Peyer's patch (tissue), 4 donors: ENCODE measurements around the gene GUCA1A. TPM values are rescaled to one million over a fixed set of nuclear protein-coding genes. Genes with fewer than 3 reads are reported as not detected.
A peak's percentile ranks its signal among the peaks of the same experiment; 100 is the strongest.

ENCODE experiments used
- DNase-seq, 3 donors: peaks; one replicate each; pipeline ENCODE4 v3.0.0-alpha.2; 2017 to 2019
- H3K27ac ChIP-seq, 4 donors: fragments of 200-600 bp; sonication (generic); one replicate each; pipeline ENCODE4 v1.5.1; 2016 to 2019
- H3K27me3 ChIP-seq, 2 donors: fragments of 200-600 bp; sonication (generic); one replicate each; pipeline ENCODE4 v1.5.1; 2019
- H3K36me3 ChIP-seq, 3 donors: fragments of 200-600 bp; sonication (generic); one replicate each; pipeline ENCODE4 v1.5.1; 2016 to 2019
- H3K4me1 ChIP-seq, 4 donors: fragments of 200-600 bp; sonication (generic); one replicate each; pipeline ENCODE4 v1.5.1; 2016 to 2019
- H3K4me3 ChIP-seq, 4 donors: fragments of 200-600 bp; sonication (generic); 1 replicate in 3 of 4; 2 replicates in 1 of 4; pipeline ENCODE4 v1.5.1; 2016 to 2019; ENCODE audit warnings: mild to moderate bottlenecking in 1 of 4
- H3K9me3 ChIP-seq, 4 donors: fragments of 200-600 bp; sonication (generic); one replicate each; pipeline ENCODE4 v1.5.1; 2016 to 2019; ENCODE audit warnings: mild to moderate bottlenecking in 1 of 4
- POLR2A ChIP-seq, 2 donors: fragments of 450-650 bp; IDR thresholded peaks; one replicate each; pipeline ENCODE4 v1.5.1; 2017; ENCODE audit warnings: antibody characterized with exemption in 2 of 2, mild to moderate bottlenecking in 2 of 2, moderate library complexity in 2 of 2
- total RNA-seq, 4 donors: library from RNA; depleted of rRNA; stranded (reverse); fragments of >200 nt; gene quantifications; one replicate each; pipeline ENCODE4 v1.1.0, GENCODE V29; 2016
- TF ChIP-seq, protein P1 (sequence below), 6 experiments: fragments of 450-650 bp in 4 of 6; fragments of 200-600 bp in 2 of 6; sonication (generic) in 1 of 6; IDR thresholded peaks; one replicate each; pipeline ENCODE4 v1.5.1; 2017 to 2019; ENCODE audit warnings: antibody characterized with exemption in 6 of 6, mild to moderate bottlenecking in 3 of 6, moderate library complexity in 1 of 6

The GUCA1A gene
- total RNA-seq, 4 donors from 2014 or later, result not detected

DNA sequence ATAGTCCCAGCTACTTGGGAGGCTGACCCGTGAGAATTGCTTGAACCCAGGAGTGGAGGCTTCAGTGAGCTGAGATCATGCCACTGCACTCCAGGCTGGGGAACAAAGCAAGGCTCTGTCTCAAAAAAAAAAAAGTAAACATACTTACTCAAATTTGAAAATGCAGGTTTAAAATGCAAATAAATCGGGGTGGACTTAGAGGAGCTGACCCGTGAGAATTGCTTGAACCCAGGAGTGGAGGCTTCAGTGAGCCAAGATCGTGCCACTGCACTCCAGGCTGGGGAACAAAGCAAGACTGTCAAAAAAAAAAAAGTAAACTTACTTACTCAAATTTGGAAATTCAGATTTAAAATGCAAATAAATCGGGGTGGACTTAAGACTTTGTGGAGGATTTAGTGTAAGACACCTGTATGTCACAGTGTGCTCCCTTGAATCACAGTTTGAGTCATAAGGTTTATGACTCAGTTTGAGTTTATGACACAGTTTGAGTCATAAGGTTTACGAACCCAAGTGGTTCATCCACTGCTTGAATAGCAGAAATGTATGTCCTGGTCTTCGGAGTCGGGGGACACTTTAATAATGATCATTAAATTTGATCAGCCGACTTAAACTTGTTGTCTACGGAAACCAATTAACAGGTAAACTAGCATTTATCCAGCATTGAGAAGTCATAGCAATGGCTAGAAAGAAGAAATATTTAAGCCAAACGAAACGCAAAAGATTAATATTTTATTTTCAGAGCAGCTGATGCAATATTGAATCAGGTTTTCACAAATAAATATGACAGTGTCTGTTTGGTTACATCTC, 51.3 kb downstream of the GUCA1A start:
- Histone ChIP-seq H3K36me3 (peaks cover 0 to 5% (median 0%) of the 10 kb centered on the region in 3 donors), H3K9me3 (no peaks in the 10 kb centered on the region), H3K4me1 (peaks cover 0 to 22% (median 3%) of the 10 kb centered on the region in 4 donors), H3K27me3 (no peaks in the 10 kb centered on the region), H3K27ac (peak overlapping the region in 2 of 4 donors; percentile 52 to 66), H3K4me3 (peak overlapping the region in 1 of 4 donors; percentile 28)
- no peak for TF ChIP-seq POLR2A (IDR thresholded peaks at IDR 0.05)
- TF ChIP-seq, protein P1, sequence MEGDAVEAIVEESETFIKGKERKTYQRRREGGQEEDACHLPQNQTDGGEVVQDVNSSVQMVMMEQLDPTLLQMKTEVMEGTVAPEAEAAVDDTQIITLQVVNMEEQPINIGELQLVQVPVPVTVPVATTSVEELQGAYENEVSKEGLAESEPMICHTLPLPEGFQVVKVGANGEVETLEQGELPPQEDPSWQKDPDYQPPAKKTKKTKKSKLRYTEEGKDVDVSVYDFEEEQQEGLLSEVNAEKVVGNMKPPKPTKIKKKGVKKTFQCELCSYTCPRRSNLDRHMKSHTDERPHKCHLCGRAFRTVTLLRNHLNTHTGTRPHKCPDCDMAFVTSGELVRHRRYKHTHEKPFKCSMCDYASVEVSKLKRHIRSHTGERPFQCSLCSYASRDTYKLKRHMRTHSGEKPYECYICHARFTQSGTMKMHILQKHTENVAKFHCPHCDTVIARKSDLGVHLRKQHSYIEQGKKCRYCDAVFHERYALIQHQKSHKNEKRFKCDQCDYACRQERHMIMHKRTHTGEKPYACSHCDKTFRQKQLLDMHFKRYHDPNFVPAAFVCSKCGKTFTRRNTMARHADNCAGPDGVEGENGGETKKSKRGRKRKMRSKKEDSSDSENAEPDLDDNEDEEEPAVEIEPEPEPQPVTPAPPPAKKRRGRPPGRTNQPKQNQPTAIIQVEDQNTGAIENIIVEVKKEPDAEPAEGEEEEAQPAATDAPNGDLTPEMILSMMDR (IDR thresholded peaks at IDR 0.05), result no peak
- DNase-seq, result no peak

DNA sequence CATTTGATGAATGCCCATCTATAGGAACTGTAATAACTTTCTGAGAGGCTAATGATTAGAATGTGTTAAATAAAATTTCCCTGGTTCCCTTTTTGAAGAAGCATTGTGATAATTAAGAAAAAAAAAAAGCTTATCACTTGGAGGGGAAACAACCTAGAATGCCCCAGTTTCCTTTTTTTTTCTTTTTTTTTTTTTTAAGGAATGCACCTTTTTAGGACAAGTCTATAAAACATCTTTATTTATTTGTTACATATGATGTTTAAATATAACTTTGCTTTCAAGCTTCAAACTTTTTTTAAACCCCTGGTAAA, 51.8 kb downstream of the GUCA1A start:
- Histone ChIP-seq H3K9me3 (no peaks in the 10 kb centered on the region), H3K36me3 (peaks cover 0 to 5% (median 0%) of the 10 kb centered on the region in 3 donors), H3K4me3 (no peak overlapping the region), H3K27me3 (no peaks in the 10 kb centered on the region), H3K4me1 (peaks cover 0 to 22% (median 3%) of the 10 kb centered on the region in 4 donors), H3K27ac (peak overlapping the region in 2 of 4 donors; percentile 52 to 66)
- DNase-seq, result no peak
- TF ChIP-seq, protein P1 (IDR thresholded peaks at IDR 0.05), result no peak
- TF ChIP-seq POLR2A (IDR thresholded peaks at IDR 0.05), result no peak

DNA sequence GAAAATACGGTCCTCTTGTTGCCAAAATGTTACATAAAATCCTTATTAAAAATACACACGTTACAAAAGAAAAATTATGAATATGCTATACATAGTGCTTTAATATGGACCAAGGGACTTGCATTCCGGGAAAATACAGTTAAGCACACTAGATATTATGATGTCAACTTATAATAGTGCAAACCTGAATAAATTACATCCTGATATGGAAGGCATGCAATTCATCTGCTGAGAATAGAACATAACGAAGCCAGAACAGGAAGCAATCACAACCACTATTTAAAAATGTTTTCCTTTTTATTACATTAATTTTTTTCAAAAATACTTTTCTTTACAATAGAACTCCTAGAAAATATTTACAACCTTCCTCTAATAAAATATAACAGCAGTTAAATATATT, 52.3 kb downstream of the GUCA1A start:
- H3K4me1 ChIP-seq, result peaks cover 0 to 22% (median 3%) of the 10 kb centered on the region in 4 donors
- H3K9me3 ChIP-seq, result no peaks in the 10 kb centered on the region
- H3K27ac ChIP-seq, result peak overlapping the region in 1 of 4 donors; percentile 74
- peaks cover 0 to 5% (median 0%) of the 10 kb centered on the region in 3 donors for H3K36me3 ChIP-seq
- TF ChIP-seq POLR2A (IDR thresholded peaks at IDR 0.05), result no peak
- TF ChIP-seq, protein P1 (IDR thresholded peaks at IDR 0.05), result no peak
- no peaks in the 10 kb centered on the region for H3K27me3 ChIP-seq
- no peak overlapping the region for H3K4me3 ChIP-seq
- DNase-seq, result no peak

DNA sequence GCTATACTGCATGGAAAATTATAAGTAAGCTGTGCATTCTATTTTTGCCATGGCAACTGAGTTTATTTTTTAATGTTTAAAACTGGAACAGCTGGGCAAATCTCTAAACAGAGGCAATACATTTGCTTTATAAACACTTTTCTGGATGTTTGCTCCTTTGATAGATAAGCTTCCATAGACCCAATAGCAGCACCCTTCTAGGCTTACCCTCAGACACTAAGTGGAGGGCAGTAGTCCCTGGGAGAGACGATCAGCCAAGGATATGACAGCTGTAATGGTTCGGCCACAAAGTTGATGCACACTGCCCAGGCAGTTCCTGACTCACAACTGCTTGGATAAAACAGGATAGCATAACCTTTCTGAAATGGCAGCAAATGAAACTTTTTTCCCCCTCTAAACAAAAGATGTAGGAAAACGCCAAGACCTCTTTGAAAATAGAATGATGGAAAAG, 53.0 kb downstream of the GUCA1A start:
- Histone ChIP-seq H3K4me1 (peaks cover 0 to 22% (median 3%) of the 10 kb centered on the region in 4 donors), H3K4me3 (peak overlapping the region in 1 of 4 donors; percentile 0), H3K27ac (peak overlapping the region in 3 of 4 donors; percentile 20 to 82 (median 74)), H3K27me3 (no peaks in the 10 kb centered on the region), H3K36me3 (peaks cover 0 to 5% (median 0%) of the 10 kb centered on the region in 3 donors), H3K9me3 (no peaks in the 10 kb centered on the region)
- no peak for DNase-seq
- TF ChIP-seq, protein P1 (IDR thresholded peaks at IDR 0.05), result no peak
- TF ChIP-seq POLR2A (IDR thresholded peaks at IDR 0.05), result no peak

DNA sequence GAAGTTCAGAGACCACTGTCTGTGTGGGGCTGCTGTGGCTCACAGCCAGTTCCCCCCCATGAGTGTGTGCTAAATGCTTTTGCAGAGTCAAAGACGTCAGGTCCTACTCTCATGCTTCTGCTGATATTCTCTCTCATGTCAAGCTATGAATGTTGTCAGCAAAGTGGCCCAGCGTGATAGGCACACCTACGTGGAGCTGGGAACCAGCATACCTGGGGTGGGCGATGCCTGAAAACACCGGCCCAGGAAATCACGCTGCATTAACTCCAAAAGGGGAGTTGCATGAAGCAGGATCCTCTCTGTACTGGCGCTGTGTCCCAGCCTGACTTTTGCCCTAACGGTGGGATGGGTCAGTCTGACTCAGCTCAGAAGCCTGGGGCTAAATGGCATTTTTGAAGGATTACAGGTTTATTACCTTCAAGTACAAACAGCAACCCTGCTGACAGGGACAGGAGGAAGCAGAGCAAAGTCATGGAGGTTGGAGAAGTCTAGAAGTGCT, 53.5 kb downstream of the GUCA1A start:
- peak in 2 of 3 donors; percentile 74 to 77 for DNase-seq
- no peaks in the 10 kb centered on the region for H3K27me3 ChIP-seq
- peak overlapping the region in 3 of 4 donors; percentile 54 to 82 (median 74) for H3K27ac ChIP-seq
- TF ChIP-seq, protein P1 (IDR thresholded peaks at IDR 0.05), result peak in 1 of 6 experiments; percentile 8
- peak in 1 of 2 donors; percentile 51 for TF ChIP-seq POLR2A (IDR thresholded peaks at IDR 0.05)
- peaks cover 0 to 22% (median 3%) of the 10 kb centered on the region in 4 donors for H3K4me1 ChIP-seq
- H3K9me3 ChIP-seq, result no peaks in the 10 kb centered on the region
- peaks cover 0 to 5% (median 0%) of the 10 kb centered on the region in 3 donors for H3K36me3 ChIP-seq
- peak overlapping the region in 2 of 4 donors; percentile 0 to 10 for H3K4me3 ChIP-seq
